ENCODE measurements around the gene THSD1. TPM values are rescaled to one million over a fixed set of nuclear protein-coding genes. Genes with fewer than 3 reads are reported as not detected.

The THSD1 gene, protein sequence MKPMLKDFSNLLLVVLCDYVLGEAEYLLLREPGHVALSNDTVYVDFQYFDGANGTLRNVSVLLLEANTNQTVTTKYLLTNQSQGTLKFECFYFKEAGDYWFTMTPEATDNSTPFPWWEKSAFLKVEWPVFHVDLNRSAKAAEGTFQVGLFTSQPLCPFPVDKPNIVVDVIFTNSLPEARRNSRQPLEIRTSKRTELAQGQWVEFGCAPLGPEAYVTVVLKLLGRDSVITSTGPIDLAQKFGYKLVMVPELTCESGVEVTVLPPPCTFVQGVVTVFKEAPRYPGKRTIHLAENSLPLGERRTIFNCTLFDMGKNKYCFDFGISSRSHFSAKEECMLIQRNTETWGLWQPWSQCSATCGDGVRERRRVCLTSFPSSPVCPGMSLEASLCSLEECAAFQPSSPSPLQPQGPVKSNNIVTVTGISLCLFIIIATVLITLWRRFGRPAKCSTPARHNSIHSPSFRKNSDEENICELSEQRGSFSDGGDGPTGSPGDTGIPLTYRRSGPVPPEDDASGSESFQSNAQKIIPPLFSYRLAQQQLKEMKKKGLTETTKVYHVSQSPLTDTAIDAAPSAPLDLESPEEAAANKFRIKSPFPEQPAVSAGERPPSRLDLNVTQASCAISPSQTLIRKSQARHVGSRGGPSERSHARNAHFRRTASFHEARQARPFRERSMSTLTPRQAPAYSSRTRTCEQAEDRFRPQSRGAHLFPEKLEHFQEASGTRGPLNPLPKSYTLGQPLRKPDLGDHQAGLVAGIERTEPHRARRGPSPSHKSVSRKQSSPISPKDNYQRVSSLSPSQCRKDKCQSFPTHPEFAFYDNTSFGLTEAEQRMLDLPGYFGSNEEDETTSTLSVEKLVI
- 1.3 to 1.6 TPM (median 1.5 TPM) in 3 replicates for total RNA-seq

DNA sequence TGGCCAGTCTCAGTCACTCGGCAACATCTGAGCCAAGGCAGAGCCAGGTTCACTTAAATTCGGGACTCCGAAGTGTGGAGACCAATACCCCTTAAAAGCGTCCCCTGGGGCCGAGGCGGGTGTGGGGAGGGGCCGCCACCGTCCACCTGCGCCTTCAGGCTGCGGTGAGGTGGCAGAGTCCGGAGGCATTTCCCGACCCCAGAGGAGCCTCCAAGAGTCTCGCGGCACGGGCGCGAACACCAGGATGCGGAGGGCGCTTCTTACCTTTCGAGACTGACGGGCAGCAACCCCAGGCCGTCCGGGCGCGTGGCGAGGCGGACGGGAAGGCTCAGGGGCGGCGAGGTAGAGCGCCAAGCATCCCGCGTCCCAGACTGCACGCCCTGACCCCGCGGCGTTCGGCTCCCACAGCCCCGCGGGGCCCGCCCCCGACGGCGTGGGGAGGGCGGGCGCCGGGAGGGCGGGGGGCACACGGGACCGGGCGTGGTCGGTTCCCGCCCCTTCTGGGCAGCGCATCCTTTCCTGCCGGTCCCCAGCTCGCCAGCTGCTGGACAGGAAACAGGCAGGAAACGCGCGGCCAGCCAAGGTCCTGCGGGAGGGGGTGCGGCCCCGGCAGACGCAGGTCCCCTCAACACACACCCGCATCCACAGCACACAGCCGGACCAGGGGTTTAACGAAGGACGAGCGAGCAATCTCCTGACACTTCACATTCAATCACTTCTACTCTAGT is at the start of gene THSD1:
Gene THSD1, minus strand, starts transcription at position 406 of the 728 bp plus-strand sequence. CDS start 3,572 bp downstream, outside the sequence.
- H3K36me3 Mint-ChIP-seq, result peaks cover 10% of the 10 kb centered on the region
- H3K4me1 Mint-ChIP-seq, result peaks cover 5% of the 10 kb centered on the region
- no peak for TF ChIP-seq CTCF (IDR thresholded peaks at IDR 0.05; ENCODE audit: unreplicated experiment)
- peaks cover 53% of the 10 kb centered on the region for H3K27me3 Mint-ChIP-seq (ENCODE audit: low read depth)
- H3K9me3 Mint-ChIP-seq, result no peaks in the 10 kb centered on the region
- peak in 1 of 2 experiments; percentile 45 for DNase-seq (ENCODE audit: low spot score in 2 of 2, unreplicated experiment in 2 of 2)
- peak within 1 kb of the TSS; percentile 61 for H3K4me3 Mint-ChIP-seq
- H3K27ac Mint-ChIP-seq, result no peak within 1 kb of the TSS

DNA sequence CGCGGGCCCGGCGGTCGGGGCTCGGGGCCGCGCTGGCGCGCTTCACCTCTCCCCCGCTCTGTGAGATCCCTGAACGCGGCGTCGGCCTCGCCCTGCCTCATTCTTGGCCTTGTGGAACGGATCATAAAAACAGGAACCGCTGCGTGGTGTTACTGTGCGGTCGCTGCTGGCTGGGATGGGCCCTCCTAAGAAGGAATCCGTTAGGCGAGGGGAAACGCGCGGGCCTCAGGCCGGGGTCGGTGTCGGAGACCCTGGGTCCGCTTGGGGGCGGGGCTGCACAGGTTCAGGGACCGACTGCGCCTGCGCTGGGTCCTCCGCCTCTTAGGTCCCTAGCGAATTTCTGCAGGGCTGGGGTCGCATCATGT is 49.7 kb upstream of the THSD1 start:
- TF ChIP-seq CTCF (IDR thresholded peaks at IDR 0.05; ENCODE audit: unreplicated experiment), result no peak
- peak overlapping the region; percentile 76 for H3K27ac Mint-ChIP-seq
- DNase-seq (ENCODE audit: low spot score in 2 of 2, unreplicated experiment in 2 of 2), result peak; percentile 76 to 85
- H3K4me1 Mint-ChIP-seq, result peaks cover 34% of the 10 kb centered on the region
- H3K9me3 Mint-ChIP-seq, result no peaks in the 10 kb centered on the region
- no peaks in the 10 kb centered on the region for H3K27me3 Mint-ChIP-seq (ENCODE audit: low read depth)
- H3K36me3 Mint-ChIP-seq, result peaks cover 4% of the 10 kb centered on the region
- H3K4me3 Mint-ChIP-seq, result peak overlapping the region; percentile 95

DNA sequence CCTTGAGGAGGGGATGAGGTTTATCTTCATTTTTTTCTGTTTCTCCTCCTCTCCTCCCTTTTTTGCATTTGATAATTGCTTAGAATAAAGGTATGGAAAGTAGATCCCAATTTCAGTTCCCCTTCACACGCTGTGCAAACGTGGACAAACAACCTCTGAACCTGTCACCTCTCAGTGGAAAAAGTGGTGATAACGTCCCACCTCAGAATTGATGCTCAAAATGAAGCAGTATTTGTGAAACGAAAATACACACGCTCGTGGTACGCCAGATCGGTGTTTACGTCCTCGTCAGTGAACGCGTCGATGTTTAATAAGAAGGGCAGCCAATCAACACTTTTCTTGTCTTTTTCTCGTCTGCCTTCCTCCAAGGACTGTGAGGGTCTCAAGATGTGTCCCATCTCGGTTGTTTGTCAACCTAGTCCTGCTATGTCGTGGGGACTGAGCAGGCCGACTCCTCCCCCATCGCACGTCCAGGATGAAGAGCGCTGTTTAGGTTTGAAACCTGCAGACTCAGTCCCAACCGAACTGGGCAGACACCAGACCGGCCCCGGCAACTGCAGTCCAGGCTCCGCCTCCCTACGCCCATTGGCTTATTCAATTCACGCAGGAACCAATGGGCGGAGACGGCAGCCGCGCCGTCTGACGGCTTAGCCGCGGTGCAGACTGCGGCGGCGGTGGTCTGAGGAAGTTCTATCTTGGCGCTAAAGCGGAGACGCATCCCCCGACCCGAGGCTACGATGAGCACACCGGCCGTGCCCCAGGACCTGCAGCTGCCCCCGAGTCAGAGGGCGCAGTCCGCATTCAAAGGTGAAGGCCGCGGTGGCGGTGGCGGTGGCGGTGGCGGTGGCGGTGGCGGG is 49.1 kb upstream of the THSD1 start, which contains the start of gene CKAP2:
Gene CKAP2, plus strand, starts transcription at position 659 of the 857 bp plus-strand sequence. Its CDS starts 79 bp downstream, at position 738.
- Mint-ChIP-seq H3K36me3 (peaks cover 3% of the 10 kb centered on the region), H3K27me3 (ENCODE audit: low read depth) (no peaks in the 10 kb centered on the region), H3K4me3 (peak within 1 kb of the TSS; percentile 95), H3K9me3 (no peaks in the 10 kb centered on the region), H3K4me1 (peaks cover 34% of the 10 kb centered on the region), H3K27ac (peak within 1 kb of the TSS; percentile 98)
- TF ChIP-seq CTCF (IDR thresholded peaks at IDR 0.05; ENCODE audit: unreplicated experiment), result no peak
- DNase-seq (ENCODE audit: low spot score in 2 of 2, unreplicated experiment in 2 of 2), result peak; percentile 88 to 93

GRCh38 chr13:52454459-52454819 is 48.5 kb upstream of the THSD1 start:
- no peak for TF ChIP-seq CTCF (IDR thresholded peaks at IDR 0.05; ENCODE audit: unreplicated experiment)
- Mint-ChIP-seq H3K4me3 (peak overlapping the region; percentile 95), H3K27ac (peak overlapping the region; percentile 98), H3K4me1 (peaks cover 38% of the 10 kb centered on the region), H3K27me3 (ENCODE audit: low read depth) (no peaks in the 10 kb centered on the region), H3K9me3 (no peaks in the 10 kb centered on the region), H3K36me3 (peaks cover 3% of the 10 kb centered on the region)
- no peak for DNase-seq (ENCODE audit: low spot score in 2 of 2, unreplicated experiment in 2 of 2)

All from mesothelial cell of epicardium (in vitro differentiated cells).